ENCODE data around the gene ZBTB39.

DNA sequence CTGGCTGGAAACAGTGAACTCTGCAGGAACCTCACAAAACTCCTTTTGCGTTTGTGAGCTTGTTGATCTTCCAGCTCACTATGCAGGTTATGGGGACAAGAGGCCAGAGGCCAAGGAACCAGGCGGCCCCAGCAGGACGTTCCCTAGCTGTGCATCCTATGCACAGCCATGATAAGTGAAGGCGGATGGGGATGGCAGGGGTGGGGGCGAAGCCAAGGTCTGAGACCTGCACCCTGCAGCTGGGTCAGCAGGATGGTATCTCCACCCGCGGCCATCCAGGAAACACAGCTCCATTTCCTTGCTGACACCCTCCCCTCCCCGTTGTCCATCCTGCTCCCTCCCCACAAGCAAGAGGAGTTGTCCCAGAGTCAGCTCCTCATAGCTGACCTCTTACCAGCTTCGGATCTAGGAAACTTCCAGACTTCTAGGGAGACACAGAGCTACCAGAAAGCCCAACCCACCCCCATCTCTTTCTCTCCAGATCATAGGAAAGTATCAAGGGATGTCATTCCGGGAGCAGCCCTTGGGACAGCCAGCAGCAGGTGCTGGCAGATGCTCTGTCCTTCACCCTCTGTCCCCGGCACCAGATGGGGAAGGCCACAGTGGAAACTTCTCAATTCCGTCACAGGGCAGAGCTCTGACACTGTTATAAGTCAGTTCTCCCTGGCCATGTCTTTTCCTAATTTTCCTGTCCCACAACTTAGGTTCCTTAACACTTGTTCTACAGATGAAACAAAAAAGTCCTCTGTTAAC lies 9.4 kb downstream of the ZBTB39 start:
- TF ChIP-seq, protein P1, sequence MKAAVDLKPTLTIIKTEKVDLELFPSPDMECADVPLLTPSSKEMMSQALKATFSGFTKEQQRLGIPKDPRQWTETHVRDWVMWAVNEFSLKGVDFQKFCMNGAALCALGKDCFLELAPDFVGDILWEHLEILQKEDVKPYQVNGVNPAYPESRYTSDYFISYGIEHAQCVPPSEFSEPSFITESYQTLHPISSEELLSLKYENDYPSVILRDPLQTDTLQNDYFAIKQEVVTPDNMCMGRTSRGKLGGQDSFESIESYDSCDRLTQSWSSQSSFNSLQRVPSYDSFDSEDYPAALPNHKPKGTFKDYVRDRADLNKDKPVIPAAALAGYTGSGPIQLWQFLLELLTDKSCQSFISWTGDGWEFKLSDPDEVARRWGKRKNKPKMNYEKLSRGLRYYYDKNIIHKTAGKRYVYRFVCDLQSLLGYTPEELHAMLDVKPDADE (CRISPR knock-in tag; IDR thresholded peaks at IDR 0.05): no peak
- TF ChIP-seq FIP1L1 (IDR thresholded peaks at IDR 0.05; ENCODE audit: borderline replicate concordance, insufficient read depth, low read depth, low read length) (no peak), ZNF709 (CRISPR knock-in tag; IDR thresholded peaks at IDR 0.05) (no peak), MEF2D (CRISPR knock-in tag; IDR thresholded peaks at IDR 0.05) (no peak), CBX2 (IDR thresholded peaks at IDR 0.05; ENCODE audit: low read depth, low read length) (no peak), CBX2 (CRISPR knock-in tag; IDR thresholded peaks at IDR 0.05; ENCODE audit: low read depth) (no peak), EZH2 (conservative IDR thresholded peaks at IDR 0.05; ENCODE audit: low read depth, low read length) (no peak), CREB1 (IDR thresholded peaks at IDR 0.05) (no peak), CREB1 (CRISPR knock-in tag; IDR thresholded peaks at IDR 0.05) (no peak)
- TF ChIP-seq, protein P2, sequence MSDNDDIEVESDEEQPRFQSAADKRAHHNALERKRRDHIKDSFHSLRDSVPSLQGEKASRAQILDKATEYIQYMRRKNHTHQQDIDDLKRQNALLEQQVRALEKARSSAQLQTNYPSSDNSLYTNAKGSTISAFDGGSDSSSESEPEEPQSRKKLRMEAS (IDR thresholded peaks at IDR 0.05): no peak
- TF ChIP-seq, protein P3, sequence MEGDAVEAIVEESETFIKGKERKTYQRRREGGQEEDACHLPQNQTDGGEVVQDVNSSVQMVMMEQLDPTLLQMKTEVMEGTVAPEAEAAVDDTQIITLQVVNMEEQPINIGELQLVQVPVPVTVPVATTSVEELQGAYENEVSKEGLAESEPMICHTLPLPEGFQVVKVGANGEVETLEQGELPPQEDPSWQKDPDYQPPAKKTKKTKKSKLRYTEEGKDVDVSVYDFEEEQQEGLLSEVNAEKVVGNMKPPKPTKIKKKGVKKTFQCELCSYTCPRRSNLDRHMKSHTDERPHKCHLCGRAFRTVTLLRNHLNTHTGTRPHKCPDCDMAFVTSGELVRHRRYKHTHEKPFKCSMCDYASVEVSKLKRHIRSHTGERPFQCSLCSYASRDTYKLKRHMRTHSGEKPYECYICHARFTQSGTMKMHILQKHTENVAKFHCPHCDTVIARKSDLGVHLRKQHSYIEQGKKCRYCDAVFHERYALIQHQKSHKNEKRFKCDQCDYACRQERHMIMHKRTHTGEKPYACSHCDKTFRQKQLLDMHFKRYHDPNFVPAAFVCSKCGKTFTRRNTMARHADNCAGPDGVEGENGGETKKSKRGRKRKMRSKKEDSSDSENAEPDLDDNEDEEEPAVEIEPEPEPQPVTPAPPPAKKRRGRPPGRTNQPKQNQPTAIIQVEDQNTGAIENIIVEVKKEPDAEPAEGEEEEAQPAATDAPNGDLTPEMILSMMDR (CRISPR knock-in tag; IDR thresholded peaks at IDR 0.05): no peak
- TF ChIP-seq, protein P4, sequence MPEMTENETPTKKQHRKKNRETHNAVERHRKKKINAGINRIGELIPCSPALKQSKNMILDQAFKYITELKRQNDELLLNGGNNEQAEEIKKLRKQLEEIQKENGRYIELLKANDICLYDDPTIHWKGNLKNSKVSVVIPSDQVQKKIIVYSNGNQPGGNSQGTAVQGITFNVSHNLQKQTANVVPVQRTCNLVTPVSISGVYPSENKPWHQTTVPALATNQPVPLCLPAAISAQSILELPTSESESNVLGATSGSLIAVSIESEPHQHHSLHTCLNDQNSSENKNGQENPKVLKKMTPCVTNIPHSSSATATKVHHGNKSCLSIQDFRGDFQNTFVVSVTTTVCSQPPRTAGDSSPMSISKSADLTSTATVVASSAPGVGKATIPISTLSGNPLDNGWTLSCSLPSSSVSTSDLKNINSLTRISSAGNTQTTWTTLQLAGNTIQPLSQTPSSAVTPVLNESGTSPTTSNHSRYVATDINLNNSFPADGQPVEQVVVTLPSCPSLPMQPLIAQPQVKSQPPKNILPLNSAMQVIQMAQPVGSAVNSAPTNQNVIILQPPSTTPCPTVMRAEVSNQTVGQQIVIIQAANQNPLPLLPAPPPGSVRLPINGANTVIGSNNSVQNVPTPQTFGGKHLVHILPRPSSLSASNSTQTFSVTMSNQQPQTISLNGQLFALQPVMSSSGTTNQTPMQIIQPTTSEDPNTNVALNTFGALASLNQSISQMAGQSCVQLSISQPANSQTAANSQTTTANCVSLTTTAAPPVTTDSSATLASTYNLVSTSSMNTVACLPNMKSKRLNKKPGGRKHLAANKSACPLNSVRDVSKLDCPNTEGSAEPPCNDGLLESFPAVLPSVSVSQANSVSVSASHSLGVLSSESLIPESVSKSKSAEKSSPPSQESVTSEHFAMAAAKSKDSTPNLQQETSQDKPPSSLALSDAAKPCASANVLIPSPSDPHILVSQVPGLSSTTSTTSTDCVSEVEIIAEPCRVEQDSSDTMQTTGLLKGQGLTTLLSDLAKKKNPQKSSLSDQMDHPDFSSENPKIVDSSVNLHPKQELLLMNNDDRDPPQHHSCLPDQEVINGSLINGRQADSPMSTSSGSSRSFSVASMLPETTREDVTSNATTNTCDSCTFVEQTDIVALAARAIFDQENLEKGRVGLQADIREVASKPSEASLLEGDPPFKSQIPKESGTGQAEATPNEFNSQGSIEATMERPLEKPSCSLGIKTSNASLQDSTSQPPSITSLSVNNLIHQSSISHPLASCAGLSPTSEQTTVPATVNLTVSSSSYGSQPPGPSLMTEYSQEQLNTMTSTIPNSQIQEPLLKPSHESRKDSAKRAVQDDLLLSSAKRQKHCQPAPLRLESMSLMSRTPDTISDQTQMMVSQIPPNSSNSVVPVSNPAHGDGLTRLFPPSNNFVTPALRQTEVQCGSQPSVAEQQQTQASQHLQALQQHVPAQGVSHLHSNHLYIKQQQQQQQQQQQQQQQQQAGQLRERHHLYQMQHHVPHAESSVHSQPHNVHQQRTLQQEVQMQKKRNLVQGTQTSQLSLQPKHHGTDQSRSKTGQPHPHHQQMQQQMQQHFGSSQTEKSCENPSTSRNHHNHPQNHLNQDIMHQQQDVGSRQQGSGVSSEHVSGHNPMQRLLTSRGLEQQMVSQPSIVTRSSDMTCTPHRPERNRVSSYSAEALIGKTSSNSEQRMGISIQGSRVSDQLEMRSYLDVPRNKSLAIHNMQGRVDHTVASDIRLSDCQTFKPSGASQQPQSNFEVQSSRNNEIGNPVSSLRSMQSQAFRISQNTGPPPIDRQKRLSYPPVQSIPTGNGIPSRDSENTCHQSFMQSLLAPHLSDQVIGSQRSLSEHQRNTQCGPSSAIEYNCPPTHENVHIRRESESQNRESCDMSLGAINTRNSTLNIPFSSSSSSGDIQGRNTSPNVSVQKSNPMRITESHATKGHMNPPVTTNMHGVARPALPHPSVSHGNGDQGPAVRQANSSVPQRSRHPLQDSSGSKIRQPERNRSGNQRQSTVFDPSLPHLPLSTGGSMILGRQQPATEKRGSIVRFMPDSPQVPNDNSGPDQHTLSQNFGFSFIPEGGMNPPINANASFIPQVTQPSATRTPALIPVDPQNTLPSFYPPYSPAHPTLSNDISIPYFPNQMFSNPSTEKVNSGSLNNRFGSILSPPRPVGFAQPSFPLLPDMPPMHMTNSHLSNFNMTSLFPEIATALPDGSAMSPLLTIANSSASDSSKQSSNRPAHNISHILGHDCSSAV (CRISPR knock-in tag; IDR thresholded peaks at IDR 0.05; ENCODE audit: borderline replicate concordance): no peak
- TF ChIP-seq, protein P5, sequence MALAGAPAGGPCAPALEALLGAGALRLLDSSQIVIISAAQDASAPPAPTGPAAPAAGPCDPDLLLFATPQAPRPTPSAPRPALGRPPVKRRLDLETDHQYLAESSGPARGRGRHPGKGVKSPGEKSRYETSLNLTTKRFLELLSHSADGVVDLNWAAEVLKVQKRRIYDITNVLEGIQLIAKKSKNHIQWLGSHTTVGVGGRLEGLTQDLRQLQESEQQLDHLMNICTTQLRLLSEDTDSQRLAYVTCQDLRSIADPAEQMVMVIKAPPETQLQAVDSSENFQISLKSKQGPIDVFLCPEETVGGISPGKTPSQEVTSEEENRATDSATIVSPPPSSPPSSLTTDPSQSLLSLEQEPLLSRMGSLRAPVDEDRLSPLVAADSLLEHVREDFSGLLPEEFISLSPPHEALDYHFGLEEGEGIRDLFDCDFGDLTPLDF (CRISPR knock-in tag; IDR thresholded peaks at IDR 0.05): no peak
